Measurements from ENCODE around the gene NUDT14.

The NUDT14 gene

DNA sequence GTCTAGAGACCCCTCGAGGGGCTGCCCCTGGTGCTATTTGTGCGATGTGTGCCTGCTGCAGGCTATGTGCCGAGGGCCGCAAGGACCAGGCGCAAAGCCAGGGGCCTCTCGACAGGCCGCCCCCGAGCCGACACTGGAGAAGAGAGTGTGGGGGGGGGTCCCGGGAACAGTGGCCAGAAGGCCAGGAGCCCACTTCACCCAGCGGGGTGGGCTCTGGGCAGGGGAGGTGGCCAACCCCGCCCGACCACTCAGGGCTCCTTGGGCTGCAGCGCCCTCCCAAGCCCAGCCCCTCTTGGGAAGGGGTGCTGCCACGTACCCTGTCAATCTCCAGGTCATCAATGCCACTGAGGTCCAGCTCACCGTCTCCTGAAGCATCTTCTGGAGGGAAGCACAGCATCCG lies 38.6 kb upstream of the NUDT14 start:
- no peaks in the 10 kb centered on the region for H3K4me1 ChIP-seq (ENCODE audit: control insufficient read depth in 1 of 2, insufficient read depth in 2 of 2, low read length in 2 of 2)
- no peak overlapping the region for H3K27ac ChIP-seq (ENCODE audit: low read length)
- no peak overlapping the region for H3K4me3 ChIP-seq (ENCODE audit: low read depth in 1 of 2, low read length in 2 of 2)
- H3K36me3 ChIP-seq (ENCODE audit: control insufficient read depth in 1 of 2, insufficient read depth in 2 of 2, low read length in 2 of 2): peaks cover 0 to 65% of the 10 kb centered on the region in 2 donors
- H3K9me3 ChIP-seq (ENCODE audit: control insufficient read depth in 1 of 2, low read length in 2 of 2): no peaks in the 10 kb centered on the region
- H3K27me3 ChIP-seq (ENCODE audit: low read depth, low read length): no peaks in the 10 kb centered on the region

GRCh38 chr14:105219043-105219612 lies 38.0 kb upstream of the NUDT14 start:
- H3K9me3 ChIP-seq (ENCODE audit: control insufficient read depth in 1 of 2, low read length in 2 of 2): no peaks in the 10 kb centered on the region
- no peak overlapping the region for H3K27ac ChIP-seq (ENCODE audit: low read length)
- H3K27me3 ChIP-seq (ENCODE audit: low read depth, low read length): no peaks in the 10 kb centered on the region
- no peaks in the 10 kb centered on the region for H3K4me1 ChIP-seq (ENCODE audit: control insufficient read depth in 1 of 2, insufficient read depth in 2 of 2, low read length in 2 of 2)
- H3K4me3 ChIP-seq (ENCODE audit: low read depth in 1 of 2, low read length in 2 of 2): no peak overlapping the region
- peaks cover 0 to 59% of the 10 kb centered on the region in 2 donors for H3K36me3 ChIP-seq (ENCODE audit: control insufficient read depth in 1 of 2, insufficient read depth in 2 of 2, low read length in 2 of 2)

DNA sequence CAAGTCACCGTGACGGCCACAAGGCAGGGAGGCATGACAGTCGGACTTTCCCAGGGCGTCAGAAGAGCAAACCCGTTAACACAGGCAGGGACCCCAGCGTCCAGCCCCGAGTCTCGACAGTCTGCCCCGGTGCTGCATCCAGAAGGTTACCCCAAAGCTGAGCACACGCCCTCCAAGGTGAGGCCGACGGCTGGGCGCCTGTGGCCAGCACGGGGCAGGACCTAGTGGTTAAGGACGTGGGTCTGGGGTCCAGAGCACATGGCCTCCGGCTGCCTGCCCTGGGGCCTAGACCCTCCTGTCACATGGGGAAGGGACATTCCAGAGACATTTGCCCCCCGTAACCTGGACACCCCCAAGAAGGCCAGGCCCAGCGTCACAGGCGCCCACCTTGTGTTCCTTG lies 37.5 kb upstream of the NUDT14 start:
- H3K27me3 ChIP-seq (ENCODE audit: low read depth, low read length): no peaks in the 10 kb centered on the region
- H3K4me3 ChIP-seq (ENCODE audit: low read depth in 1 of 2, low read length in 2 of 2): no peak overlapping the region
- peaks cover 0 to 55% of the 10 kb centered on the region in 2 donors for H3K36me3 ChIP-seq (ENCODE audit: control insufficient read depth in 1 of 2, insufficient read depth in 2 of 2, low read length in 2 of 2)
- H3K4me1 ChIP-seq (ENCODE audit: control insufficient read depth in 1 of 2, insufficient read depth in 2 of 2, low read length in 2 of 2): no peaks in the 10 kb centered on the region
- H3K27ac ChIP-seq (ENCODE audit: low read length): no peak overlapping the region
- H3K9me3 ChIP-seq (ENCODE audit: control insufficient read depth in 1 of 2, low read length in 2 of 2): no peaks in the 10 kb centered on the region

DNA sequence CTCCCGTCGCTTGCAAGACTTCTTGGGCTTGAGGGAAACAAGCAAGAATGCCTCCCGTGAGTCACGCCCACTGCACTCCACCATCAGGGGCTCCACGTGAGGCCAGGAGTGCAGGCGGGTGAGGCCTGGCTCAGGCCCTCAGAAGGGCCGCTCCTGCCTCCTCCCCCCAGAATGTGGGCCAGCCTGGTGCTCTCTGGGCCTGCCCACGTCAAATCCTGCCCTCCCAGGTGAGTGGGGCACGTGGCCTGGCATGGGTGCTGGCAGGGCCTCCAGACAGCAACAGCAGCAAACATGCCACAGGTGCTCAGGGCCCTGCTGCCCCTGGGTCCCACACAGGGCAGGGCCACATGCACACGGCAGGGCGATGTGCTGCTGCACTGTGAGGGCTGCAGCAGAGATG lies 36.7 kb upstream of the NUDT14 start:
- Histone ChIP-seq H3K4me3 (ENCODE audit: low read depth in 1 of 2, low read length in 2 of 2) (no peak overlapping the region), H3K9me3 (ENCODE audit: control insufficient read depth in 1 of 2, low read length in 2 of 2) (no peaks in the 10 kb centered on the region), H3K4me1 (ENCODE audit: control insufficient read depth in 1 of 2, insufficient read depth in 2 of 2, low read length in 2 of 2) (no peaks in the 10 kb centered on the region), H3K36me3 (ENCODE audit: control insufficient read depth in 1 of 2, insufficient read depth in 2 of 2, low read length in 2 of 2) (peaks cover 0 to 57% of the 10 kb centered on the region in 2 donors), H3K27ac (ENCODE audit: low read length) (no peak overlapping the region), H3K27me3 (ENCODE audit: low read depth, low read length) (no peaks in the 10 kb centered on the region)

GRCh38 chr14:105216490-105217247 lies 35.6 kb upstream of the NUDT14 start:
- H3K4me3 ChIP-seq (ENCODE audit: low read depth in 1 of 2, low read length in 2 of 2): no peak overlapping the region
- H3K4me1 ChIP-seq (ENCODE audit: control insufficient read depth in 1 of 2, insufficient read depth in 2 of 2, low read length in 2 of 2): no peaks in the 10 kb centered on the region
- H3K9me3 ChIP-seq (ENCODE audit: control insufficient read depth in 1 of 2, low read length in 2 of 2): no peaks in the 10 kb centered on the region
- H3K27me3 ChIP-seq (ENCODE audit: low read depth, low read length): no peaks in the 10 kb centered on the region
- H3K27ac ChIP-seq (ENCODE audit: low read length): no peak overlapping the region
- H3K36me3 ChIP-seq (ENCODE audit: control insufficient read depth in 1 of 2, insufficient read depth in 2 of 2, low read length in 2 of 2): peaks cover 0 to 65% of the 10 kb centered on the region in 2 donors

GRCh38 chr14:105215602-105216001 lies 34.5 kb upstream of the NUDT14 start:
- no peaks in the 10 kb centered on the region for H3K4me1 ChIP-seq (ENCODE audit: control insufficient read depth in 1 of 2, insufficient read depth in 2 of 2, low read length in 2 of 2)
- no peaks in the 10 kb centered on the region for H3K27me3 ChIP-seq (ENCODE audit: low read depth, low read length)
- H3K9me3 ChIP-seq (ENCODE audit: control insufficient read depth in 1 of 2, low read length in 2 of 2): no peaks in the 10 kb centered on the region
- H3K36me3 ChIP-seq (ENCODE audit: control insufficient read depth in 1 of 2, insufficient read depth in 2 of 2, low read length in 2 of 2): peaks cover 0 to 64% of the 10 kb centered on the region in 2 donors
- H3K4me3 ChIP-seq (ENCODE audit: low read depth in 1 of 2, low read length in 2 of 2): no peak overlapping the region
- H3K27ac ChIP-seq (ENCODE audit: low read length): no peak overlapping the region

DNA sequence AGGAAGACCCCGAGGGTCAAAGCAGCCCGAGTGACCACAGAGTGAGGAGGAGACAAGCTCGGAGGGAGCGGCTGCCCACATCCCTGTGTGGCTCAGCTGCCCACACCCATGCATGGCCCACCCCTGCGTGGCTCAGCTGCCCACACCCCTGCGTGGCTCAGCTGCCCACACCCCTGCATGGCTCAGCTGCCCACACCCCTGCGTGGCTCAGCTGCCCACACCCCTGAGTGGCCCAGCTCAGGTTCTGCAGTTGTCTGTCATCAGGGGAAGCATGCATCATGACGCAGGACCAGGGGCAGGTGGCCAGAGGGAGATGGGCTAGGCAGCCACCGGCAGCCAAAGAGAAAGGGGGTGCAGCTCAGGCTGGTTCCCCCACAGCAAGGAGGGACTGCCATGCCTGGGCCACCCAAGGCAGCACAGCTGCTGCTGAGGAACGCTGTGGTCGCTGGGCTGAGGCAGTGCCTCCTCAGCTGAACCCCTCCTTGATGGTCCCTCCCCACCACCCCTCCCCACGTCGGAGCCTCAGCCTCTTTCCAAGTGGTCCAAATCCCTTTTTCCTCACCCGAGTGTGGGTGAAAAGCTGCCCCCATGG lies 33.3 kb upstream of the NUDT14 start:
- Histone ChIP-seq H3K4me1 (ENCODE audit: control insufficient read depth in 1 of 2, insufficient read depth in 2 of 2, low read length in 2 of 2) (no peaks in the 10 kb centered on the region), H3K27ac (ENCODE audit: low read length) (no peak overlapping the region), H3K4me3 (ENCODE audit: low read depth in 1 of 2, low read length in 2 of 2) (no peak overlapping the region), H3K27me3 (ENCODE audit: low read depth, low read length) (no peaks in the 10 kb centered on the region), H3K9me3 (ENCODE audit: control insufficient read depth in 1 of 2, low read length in 2 of 2) (no peaks in the 10 kb centered on the region), H3K36me3 (ENCODE audit: control insufficient read depth in 1 of 2, insufficient read depth in 2 of 2, low read length in 2 of 2) (peaks cover 0 to 63% of the 10 kb centered on the region in 2 donors)

DNA sequence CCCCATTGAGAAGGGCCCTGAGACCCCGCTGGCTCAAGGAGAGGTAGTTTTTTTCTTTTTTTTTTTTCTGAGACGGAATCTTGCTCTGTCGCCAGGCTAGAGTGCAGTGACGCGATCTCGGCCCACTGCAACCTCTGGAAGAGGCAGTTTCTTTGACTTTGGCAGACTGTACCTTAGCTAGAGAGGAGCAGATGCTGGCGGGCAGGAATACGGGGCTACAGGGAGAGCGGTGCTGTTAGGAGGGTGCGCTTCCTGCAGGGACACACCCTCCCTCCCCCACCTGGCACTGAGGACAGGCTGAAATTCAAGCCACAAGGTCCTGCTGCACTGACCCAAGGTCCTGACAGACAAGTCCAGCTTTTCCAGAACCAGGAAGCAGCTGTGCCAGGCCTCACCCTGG lies 32.2 kb upstream of the NUDT14 start:
- Histone ChIP-seq H3K36me3 (ENCODE audit: control insufficient read depth in 1 of 2, insufficient read depth in 2 of 2, low read length in 2 of 2) (peaks cover 0 to 56% of the 10 kb centered on the region in 2 donors), H3K27me3 (ENCODE audit: low read depth, low read length) (no peaks in the 10 kb centered on the region), H3K4me3 (ENCODE audit: low read depth in 1 of 2, low read length in 2 of 2) (no peak overlapping the region), H3K4me1 (ENCODE audit: control insufficient read depth in 1 of 2, insufficient read depth in 2 of 2, low read length in 2 of 2) (no peaks in the 10 kb centered on the region), H3K9me3 (ENCODE audit: control insufficient read depth in 1 of 2, low read length in 2 of 2) (no peaks in the 10 kb centered on the region), H3K27ac (ENCODE audit: low read length) (no peak overlapping the region)

GRCh38 chr14:105212541-105213300 lies 31.6 kb upstream of the NUDT14 start:
- H3K36me3 ChIP-seq (ENCODE audit: control insufficient read depth in 1 of 2, insufficient read depth in 2 of 2, low read length in 2 of 2): peaks cover 0 to 50% of the 10 kb centered on the region in 2 donors
- H3K4me1 ChIP-seq (ENCODE audit: control insufficient read depth in 1 of 2, insufficient read depth in 2 of 2, low read length in 2 of 2): no peaks in the 10 kb centered on the region
- no peak overlapping the region for H3K4me3 ChIP-seq (ENCODE audit: low read depth in 1 of 2, low read length in 2 of 2)
- H3K27ac ChIP-seq (ENCODE audit: low read length): no peak overlapping the region
- H3K27me3 ChIP-seq (ENCODE audit: low read depth, low read length): no peaks in the 10 kb centered on the region
- H3K9me3 ChIP-seq (ENCODE audit: control insufficient read depth in 1 of 2, low read length in 2 of 2): no peaks in the 10 kb centered on the region

- peaks cover 0 to 40% of the 10 kb centered on the region in 2 donors for H3K36me3 ChIP-seq (ENCODE audit: control insufficient read depth in 1 of 2, insufficient read depth in 2 of 2, low read length in 2 of 2)
Observed at GRCh38 chr14:105211758-105212089, 30.6 kb upstream of the NUDT14 start.

GRCh38 chr14:105211086-105211757 lies 30.1 kb upstream of the NUDT14 start:
- Histone ChIP-seq H3K4me1 (ENCODE audit: control insufficient read depth in 1 of 2, insufficient read depth in 2 of 2, low read length in 2 of 2) (no peaks in the 10 kb centered on the region), H3K27ac (ENCODE audit: low read length) (no peak overlapping the region), H3K36me3 (ENCODE audit: control insufficient read depth in 1 of 2, insufficient read depth in 2 of 2, low read length in 2 of 2) (peaks cover 0 to 35% of the 10 kb centered on the region in 2 donors), H3K4me3 (ENCODE audit: low read depth in 1 of 2, low read length in 2 of 2) (no peak overlapping the region), H3K9me3 (ENCODE audit: control insufficient read depth in 1 of 2, low read length in 2 of 2) (no peaks in the 10 kb centered on the region), H3K27me3 (ENCODE audit: low read depth, low read length) (no peaks in the 10 kb centered on the region)

More at GRCh38 chr14:105211758-105212089, 30.6 kb upstream of the NUDT14 start:
- Histone ChIP-seq H3K4me1 (ENCODE audit: control insufficient read depth in 1 of 2, insufficient read depth in 2 of 2, low read length in 2 of 2) (no peaks in the 10 kb centered on the region), H3K27ac (ENCODE audit: low read length) (no peak overlapping the region), H3K4me3 (ENCODE audit: low read depth in 1 of 2, low read length in 2 of 2) (no peak overlapping the region), H3K27me3 (ENCODE audit: low read depth, low read length) (no peaks in the 10 kb centered on the region), H3K9me3 (ENCODE audit: control insufficient read depth in 1 of 2, low read length in 2 of 2) (no peaks in the 10 kb centered on the region)
